ENCODE measurements around the gene REL. TPM values are rescaled to one million over a fixed set of nuclear protein-coding genes. Genes with fewer than 3 reads are reported as not detected.

REL gene
- total and polyA plus RNA-seq, 4 donors, result 3.4 to 37.0 (median 18.9) TPM

DNA sequence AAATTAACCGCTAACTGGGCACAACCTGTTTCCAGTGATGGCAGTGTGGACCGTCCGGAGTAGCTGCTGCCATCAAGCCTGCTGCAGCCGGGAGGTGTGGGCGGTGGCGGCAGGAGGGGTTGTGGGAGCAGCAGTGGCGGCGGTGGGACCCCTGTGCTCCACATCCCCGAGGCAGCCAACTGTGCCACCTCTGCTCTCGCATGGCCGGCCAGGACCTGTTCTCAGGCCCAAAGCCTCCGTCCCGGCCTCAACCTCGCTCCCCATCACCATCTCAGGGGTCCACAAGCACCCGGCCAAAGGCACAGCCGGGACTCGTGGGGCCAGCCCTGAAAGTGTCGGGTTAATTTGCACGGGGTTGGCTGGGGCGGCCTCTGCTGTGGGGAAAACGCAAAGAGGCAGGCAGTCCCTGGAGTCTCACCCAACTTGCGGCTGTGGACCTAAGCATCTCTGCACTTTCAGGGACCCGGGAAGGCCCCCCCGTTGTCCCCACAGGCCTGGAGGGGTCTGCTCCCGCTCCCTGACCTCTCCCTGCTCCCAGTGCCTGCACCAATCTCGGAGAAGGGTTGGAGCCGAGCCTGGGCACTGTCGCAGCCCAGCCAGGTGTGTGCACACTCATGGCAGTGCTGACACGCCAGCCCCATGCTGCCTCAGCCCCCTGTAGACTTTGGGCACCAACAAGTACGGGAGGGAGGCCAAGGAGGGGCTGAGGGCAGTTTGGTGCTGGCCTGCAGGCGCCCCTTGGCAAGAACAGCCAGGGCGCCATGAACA lies 91.7 kb downstream of the REL start:
- Histone ChIP-seq H3K9me3 (ENCODE audit: control insufficient read depth in 4 of 4, insufficient read depth in 3 of 4, low read length in 3 of 4) (no peaks in the 10 kb centered on the region), H3K9ac (ENCODE audit: insufficient read depth in 1 of 2, low read length in 2 of 2) (no peak overlapping the region), H3K4me3 (no peak overlapping the region), H3K36me3 (ENCODE audit: control insufficient read depth in 4 of 4, insufficient read depth in 4 of 4, low read length in 4 of 4) (peaks cover 0 to 5% (median 0%) of the 10 kb centered on the region in 4 donors), H3K27me3 (ENCODE audit: control insufficient read depth in 3 of 3, insufficient read depth in 3 of 3, low read length in 2 of 3) (no peaks in the 10 kb centered on the region), H3K4me1 (ENCODE audit: control insufficient read depth in 5 of 5, insufficient read depth in 5 of 5, low read length in 5 of 5) (peaks cover 0 to 4% (median 0%) of the 10 kb centered on the region in 5 donors), H3K27ac (ENCODE audit: low read depth in 1 of 2, low read length in 1 of 2) (no peak overlapping the region)
- WGBS, 2 donors, result 97% methylated on average over 32 of the region's 32 CpGs
- ATAC-seq (ENCODE audit: insufficient read depth, low FRiP score) (no peak), DNase-seq (no peak)
- TF ChIP-seq, protein P1, sequence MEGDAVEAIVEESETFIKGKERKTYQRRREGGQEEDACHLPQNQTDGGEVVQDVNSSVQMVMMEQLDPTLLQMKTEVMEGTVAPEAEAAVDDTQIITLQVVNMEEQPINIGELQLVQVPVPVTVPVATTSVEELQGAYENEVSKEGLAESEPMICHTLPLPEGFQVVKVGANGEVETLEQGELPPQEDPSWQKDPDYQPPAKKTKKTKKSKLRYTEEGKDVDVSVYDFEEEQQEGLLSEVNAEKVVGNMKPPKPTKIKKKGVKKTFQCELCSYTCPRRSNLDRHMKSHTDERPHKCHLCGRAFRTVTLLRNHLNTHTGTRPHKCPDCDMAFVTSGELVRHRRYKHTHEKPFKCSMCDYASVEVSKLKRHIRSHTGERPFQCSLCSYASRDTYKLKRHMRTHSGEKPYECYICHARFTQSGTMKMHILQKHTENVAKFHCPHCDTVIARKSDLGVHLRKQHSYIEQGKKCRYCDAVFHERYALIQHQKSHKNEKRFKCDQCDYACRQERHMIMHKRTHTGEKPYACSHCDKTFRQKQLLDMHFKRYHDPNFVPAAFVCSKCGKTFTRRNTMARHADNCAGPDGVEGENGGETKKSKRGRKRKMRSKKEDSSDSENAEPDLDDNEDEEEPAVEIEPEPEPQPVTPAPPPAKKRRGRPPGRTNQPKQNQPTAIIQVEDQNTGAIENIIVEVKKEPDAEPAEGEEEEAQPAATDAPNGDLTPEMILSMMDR (IDR thresholded peaks at IDR 0.05; ENCODE audit: control extremely low read depth, extremely low read depth), result no peak

DNA sequence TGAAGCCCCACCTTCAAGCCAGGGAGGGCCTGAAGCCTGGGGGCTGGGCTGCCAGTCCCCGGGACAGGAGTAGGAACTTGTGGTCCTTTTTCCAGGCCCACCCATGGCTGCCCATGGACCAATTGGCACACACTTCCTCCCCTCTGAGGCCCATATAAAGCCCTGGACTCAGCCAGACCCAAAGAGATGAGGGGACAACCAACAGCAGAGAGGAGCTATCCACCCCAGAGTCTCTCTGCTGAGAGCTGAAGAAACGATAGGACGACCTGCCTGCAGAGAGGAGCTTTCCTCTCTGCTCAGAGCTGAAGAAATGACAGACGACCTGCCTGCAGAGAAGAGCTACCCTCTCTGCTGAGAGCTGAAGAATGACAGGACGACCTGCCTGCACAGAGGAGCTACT lies 92.3 kb downstream of the REL start:
- no peaks in the 10 kb centered on the region for H3K27me3 ChIP-seq (ENCODE audit: control insufficient read depth in 3 of 3, insufficient read depth in 3 of 3, low read length in 2 of 3)
- TF ChIP-seq, protein P1 (IDR thresholded peaks at IDR 0.05; ENCODE audit: control extremely low read depth, extremely low read depth), result no peak
- H3K9ac ChIP-seq (ENCODE audit: insufficient read depth in 1 of 2, low read length in 2 of 2), result no peak overlapping the region
- no peaks in the 10 kb centered on the region for H3K9me3 ChIP-seq (ENCODE audit: control insufficient read depth in 4 of 4, insufficient read depth in 3 of 4, low read length in 3 of 4)
- ATAC-seq (ENCODE audit: insufficient read depth, low FRiP score) (no peak), DNase-seq (no peak)
- H3K4me1 ChIP-seq (ENCODE audit: control insufficient read depth in 5 of 5, insufficient read depth in 5 of 5, low read length in 5 of 5), result peaks cover 0 to 4% (median 0%) of the 10 kb centered on the region in 5 donors
- 84 to 91% methylated on average over 5 of the region's 5 CpGs for WGBS, 2 donors
- H3K4me3 ChIP-seq, result no peak overlapping the region
- no peak overlapping the region for H3K27ac ChIP-seq (ENCODE audit: low read depth in 1 of 2, low read length in 1 of 2)
- peaks cover 0 to 5% (median 0%) of the 10 kb centered on the region in 4 donors for H3K36me3 ChIP-seq (ENCODE audit: control insufficient read depth in 4 of 4, insufficient read depth in 4 of 4, low read length in 4 of 4)

DNA sequence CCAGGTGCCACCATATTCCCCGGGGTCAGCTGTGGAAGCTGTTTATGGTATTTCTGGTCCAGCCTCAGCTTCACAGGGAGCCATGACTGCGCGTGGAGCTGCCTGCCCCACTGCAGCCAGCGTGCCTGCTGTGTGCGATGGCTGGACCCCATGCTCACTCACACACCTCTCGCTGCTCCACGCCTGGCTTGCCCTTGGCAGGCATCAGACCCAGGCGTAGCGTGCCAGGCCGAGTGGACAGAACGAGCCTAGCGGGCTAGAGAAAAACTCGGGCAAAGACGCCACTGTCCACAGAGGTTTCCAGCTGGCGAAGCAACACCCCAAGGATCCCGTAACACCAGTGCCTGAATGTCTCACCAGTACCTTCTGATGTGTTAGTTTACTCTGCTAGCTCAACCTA lies 93.3 kb downstream of the REL start:
- DNase-seq (no peak), ATAC-seq (ENCODE audit: insufficient read depth, low FRiP score) (no peak)
- TF ChIP-seq, protein P1 (IDR thresholded peaks at IDR 0.05; ENCODE audit: control extremely low read depth, extremely low read depth), result no peak
- Histone ChIP-seq H3K9ac (ENCODE audit: insufficient read depth in 1 of 2, low read length in 2 of 2) (no peak overlapping the region), H3K9me3 (ENCODE audit: control insufficient read depth in 4 of 4, insufficient read depth in 3 of 4, low read length in 3 of 4) (no peaks in the 10 kb centered on the region), H3K27ac (ENCODE audit: low read depth in 1 of 2, low read length in 1 of 2) (no peak overlapping the region), H3K4me3 (no peak overlapping the region), H3K27me3 (ENCODE audit: control insufficient read depth in 3 of 3, insufficient read depth in 3 of 3, low read length in 2 of 3) (no peaks in the 10 kb centered on the region), H3K36me3 (ENCODE audit: control insufficient read depth in 4 of 4, insufficient read depth in 4 of 4, low read length in 4 of 4) (peaks cover 0 to 5% (median 0%) of the 10 kb centered on the region in 4 donors), H3K4me1 (ENCODE audit: control insufficient read depth in 5 of 5, insufficient read depth in 5 of 5, low read length in 5 of 5) (peaks cover 0 to 4% (median 0%) of the 10 kb centered on the region in 5 donors)
- 97 to 98% methylated on average over 16 of the region's 16 CpGs for WGBS, 2 donors

Small RNAs within 50 kb of the gene (small RNA-seq; reads per million reads assigned to genes)
- gene RN7SL632P (ENCODE audit: low replicate concordance) (not detected), gene RNU4-51P (ENCODE audit: low replicate concordance) (7.8 reads per million, percentile 95 among the genes with 10 or more reads in this experiment)

Other genes with a start within 250 kb of the REL start
- 10 to 100 TPM in 1 of 2 donors, 1 to 10 TPM in 1; 7.7 to 26.2 TPM for gene PAPOLG, start 125.3 kb upstream of the REL start, total RNA-seq
- gene PAPOLG, start 125.3 kb upstream of the REL start, polyA plus RNA-seq, result 1 to 10 TPM; 5.9 to 6.0 TPM
- 10 to 100 TPM; 22.2 to 45.1 TPM for gene PEX13, start 136.1 kb downstream of the REL start, total RNA-seq
- gene PEX13, start 136.1 kb downstream of the REL start, polyA plus RNA-seq, result 10 to 100 TPM; 11.1 to 12.5 TPM
- gene PUS10, start 136.7 kb downstream of the REL start, total RNA-seq, result 10 to 100 TPM in 1 of 2 donors, 1 to 10 TPM in 1; 7.5 to 15.8 TPM
- 1 to 10 TPM; 3.4 to 4.3 TPM for gene PUS10, start 136.7 kb downstream of the REL start, polyA plus RNA-seq
- gene SANBR, start 184.3 kb downstream of the REL start, total RNA-seq, result 10 to 100 TPM; 16.3 to 27.3 TPM
- 1 to 10 TPM; 4.1 to 7.3 TPM for gene SANBR, start 184.3 kb downstream of the REL start, polyA plus RNA-seq